Endothelial cell of umbilical vein (primary cell): ENCODE results near the gene RUNDC1. TPM values are rescaled to one million over a fixed set of nuclear protein-coding genes. Genes with fewer than 3 reads are reported as not detected.

ENCODE experiments used
- BruUV-seq: library from RNA; stranded (reverse); fragments of 400-500 nt; replicated peaks from 2 replicates; lab custom pipeline; 2021; lab: Mats Ljungman, UMichigan
- CTCF ChIA-PET: fragments of 300-600, 350-600 bp; sonication (Branson Sonifier 250); formaldehyde crosslinking; loops from one replicate; lab custom pipeline; 2021; ENCODE audit warnings: antibody characterized with exemption, inconsistent platforms; lab: Charles Lee
- POLR2A ChIA-PET: fragments of 300-600, 350-600 bp; sonication (Branson Sonifier 250); formaldehyde crosslinking; loops from one replicate; lab custom pipeline; 2021; ENCODE audit warnings: antibody characterized with exemption, inconsistent platforms; lab: Charles Lee
- DNase-seq: peaks from one replicate; pipeline ENCODE4 v3.0.0-alpha.2; 2011; ENCODE audit warnings: low read depth, low spot score
- FAIRE-seq: peaks from 2 replicates; lab custom pipeline; 2011; peaks lifted over from hg19 to GRCh38; lab: Jason Lieb, UNC
- H2AFZ ChIP-seq: 2 replicates; pipeline ENCODE4 v1.6.0; 2012; ENCODE audit warnings: low read depth, low read length, control low read depth, inconsistent platforms
- H3K27ac ChIP-seq: 2 replicates; pipeline ENCODE4 v1.5.1; 2011; ENCODE audit warnings: low read depth, mild to moderate bottlenecking, control low read depth, low read length, moderate library complexity; ENCODE audit not compliant: insufficient read depth
- H3K27me3 ChIP-seq, 2 experiments: 2 replicates each; pipeline versions ENCODE4 v1.6.0 to v1.6.1; 2011; ENCODE audit warnings: low read length in 2 of 2, mixed read lengths in 1 of 2; ENCODE audit not compliant: control insufficient read depth in 2 of 2, insufficient read depth in 2 of 2
- H3K36me3 ChIP-seq, 2 experiments: 2 replicates in 1 of 2; 3 replicates in 1 of 2; pipeline ENCODE4 v1.5.1; 2011; ENCODE audit warnings: low read length in 2 of 2, mild to moderate bottlenecking in 1 of 2, moderate library complexity in 1 of 2; ENCODE audit not compliant: control insufficient read depth in 2 of 2, insufficient read depth in 2 of 2; ENCODE audit errors: extremely low read depth in 1 of 2
- H3K4me1 ChIP-seq: 3 replicates; pipeline ENCODE4 v1.5.1; 2011; ENCODE audit warnings: mild to moderate bottlenecking, low read length; ENCODE audit not compliant: control insufficient read depth, insufficient read depth; ENCODE audit errors: extremely low read depth
- H3K4me2 ChIP-seq: 2 replicates; pipeline ENCODE4 v1.6.1; 2011; ENCODE audit warnings: low read length, control low read depth, mixed read lengths; ENCODE audit not compliant: insufficient read depth
- H3K4me3 ChIP-seq, 3 experiments: fragments of 200-600 bp in 1 of 3; sonication (generic), shearing (Covaris generic) in 1 of 3; replicated peaks in 1 of 3; 2 replicates each; pipeline ENCODE4 v1.5.1; 2011 to 2016; ENCODE audit warnings: control low read depth in 3 of 3, low read length in 3 of 3, mild to moderate bottlenecking in 2 of 3, inconsistent platforms in 1 of 3, low read depth in 1 of 3, moderate library complexity in 1 of 3; ENCODE audit not compliant: insufficient read depth in 1 of 3
- H3K79me2 ChIP-seq: 2 replicates; pipeline ENCODE4 v1.6.0; 2012; ENCODE audit warnings: low read length, inconsistent platforms; ENCODE audit not compliant: control insufficient read depth, insufficient read depth
- H3K9ac ChIP-seq: replicated peaks from 2 replicates; pipeline ENCODE3; 2011; ENCODE audit warnings: low read length, control low read depth; ENCODE audit not compliant: insufficient read depth; ENCODE audit errors: extremely low read depth
- H3K9me1 ChIP-seq: replicated peaks from 3 replicates; pipeline ENCODE4 v1.6.0; 2011; ENCODE audit warnings: mild to moderate bottlenecking, low read length; ENCODE audit not compliant: control insufficient read depth, insufficient read depth; ENCODE audit errors: extremely low read depth
- H3K9me3 ChIP-seq: replicated peaks from 2 replicates; pipeline ENCODE4 v1.5.1; 2012; ENCODE audit warnings: low read length, inconsistent platforms; ENCODE audit not compliant: control insufficient read depth, insufficient read depth
- H4K20me1 ChIP-seq: replicated peaks from 2 replicates; pipeline ENCODE3; 2011; ENCODE audit warnings: mild to moderate bottlenecking, low read length; ENCODE audit not compliant: control insufficient read depth, insufficient read depth; ENCODE audit errors: extremely low read depth
- EZH2 ChIP-seq: IDR thresholded peaks from 2 replicates; pipeline ENCODE4 v1.6.1; 2012; ENCODE audit warnings: borderline replicate concordance, low read depth, mild to moderate bottlenecking, moderate library complexity, low read length, inconsistent platforms; ENCODE audit not compliant: severe bottlenecking
- FOS ChIP-seq: IDR thresholded peaks from 2 replicates; pipeline ENCODE4 v1.6.1; 2011; ENCODE audit warnings: mild to moderate bottlenecking, low read length, moderate library complexity, borderline replicate concordance; ENCODE audit not compliant: insufficient read depth
- GATA2 ChIP-seq: IDR thresholded peaks from 2 replicates; pipeline ENCODE4 v1.7.0; 2011; ENCODE audit warnings: low read depth, mild to moderate bottlenecking, moderate library complexity, mixed read lengths, low read length; ENCODE audit not compliant: insufficient read length, insufficient read depth
- JUN ChIP-seq: IDR thresholded peaks from 2 replicates; pipeline ENCODE4 v1.6.1; 2011; ENCODE audit warnings: borderline replicate concordance, low read depth; ENCODE audit not compliant: insufficient read length, insufficient read depth
- MYC ChIP-seq: IDR thresholded peaks from one replicate; pipeline ENCODE4 v1.6.1; 2011; ENCODE audit warnings: mild to moderate bottlenecking, low read depth, low read length
- POLR2A ChIP-seq: IDR thresholded peaks from 2 replicates; pipeline ENCODE4 v1.6.1; 2012; ENCODE audit warnings: low read depth, mild to moderate bottlenecking, control low read depth, low read length
- POLR2AphosphoS5 ChIP-seq: IDR thresholded peaks from 2 replicates; pipeline ENCODE4 v1.6.1; 2012; ENCODE audit warnings: low read depth, mild to moderate bottlenecking, control low read depth, low read length, moderate library complexity; ENCODE audit not compliant: insufficient read depth
- dilution Hi-C: fragments of 300-500 bp; cut with MboI; formaldehyde crosslinking; loops from one replicate; pipeline ENCODE4 v1.15.0; 2019; ENCODE audit warnings: low sequenced_read_pairs; ENCODE audit not compliant: extremely low pct_ligation_motif_present
- intact Hi-C: fragments of 100-400 bp; cut with micrococcal nuclease; formaldehyde crosslinking; loops from one replicate; pipeline ENCODE4 v1.10.0; 2022
- polyA plus RNA-seq, 4 experiments: library from polyadenylated mRNA; depleted of rRNA in 3 of 4; stranded (reverse) in 3 of 4; unstranded in 1 of 4; fragments of >200 nt; gene quantifications; 2 replicates each; pipeline versions ENCODE4 v1.2.1 to v1.2.3, GENCODE V29; 2011 to 2012; ENCODE audit warnings: missing spikeins in 1 of 4
- total RNA-seq: library from RNA; stranded (reverse); gene quantifications from 2 replicates; pipeline ENCODE4 v1.2.3, GENCODE V29; 2021
- TF ChIP-seq, protein P1 (sequence below), 2 donors: IDR thresholded peaks; 1 replicate in 1 of 2; 2 replicates in 1 of 2; pipeline ENCODE4 v1.5.1; 2011; ENCODE audit warnings: low read length in 2 of 2, mild to moderate bottlenecking in 2 of 2, moderate library complexity in 2 of 2, control low read depth in 1 of 2, inconsistent platforms in 1 of 2, low read depth in 1 of 2; ENCODE audit not compliant: insufficient read depth in 1 of 2; ENCODE audit errors: extremely low read depth in 1 of 2
- TF ChIP-seq, protein P2 (sequence below): IDR thresholded peaks from 2 replicates; pipeline ENCODE4 v1.6.1; 2011; ENCODE audit not compliant: insufficient read depth, insufficient read length

The RUNDC1 gene
- total and polyA plus RNA-seq, 2 donors (not counting 3 experiments of a cell fraction or from before 2014, with no cell fraction given) = 9.2 to 12.0 TPM

DNA sequence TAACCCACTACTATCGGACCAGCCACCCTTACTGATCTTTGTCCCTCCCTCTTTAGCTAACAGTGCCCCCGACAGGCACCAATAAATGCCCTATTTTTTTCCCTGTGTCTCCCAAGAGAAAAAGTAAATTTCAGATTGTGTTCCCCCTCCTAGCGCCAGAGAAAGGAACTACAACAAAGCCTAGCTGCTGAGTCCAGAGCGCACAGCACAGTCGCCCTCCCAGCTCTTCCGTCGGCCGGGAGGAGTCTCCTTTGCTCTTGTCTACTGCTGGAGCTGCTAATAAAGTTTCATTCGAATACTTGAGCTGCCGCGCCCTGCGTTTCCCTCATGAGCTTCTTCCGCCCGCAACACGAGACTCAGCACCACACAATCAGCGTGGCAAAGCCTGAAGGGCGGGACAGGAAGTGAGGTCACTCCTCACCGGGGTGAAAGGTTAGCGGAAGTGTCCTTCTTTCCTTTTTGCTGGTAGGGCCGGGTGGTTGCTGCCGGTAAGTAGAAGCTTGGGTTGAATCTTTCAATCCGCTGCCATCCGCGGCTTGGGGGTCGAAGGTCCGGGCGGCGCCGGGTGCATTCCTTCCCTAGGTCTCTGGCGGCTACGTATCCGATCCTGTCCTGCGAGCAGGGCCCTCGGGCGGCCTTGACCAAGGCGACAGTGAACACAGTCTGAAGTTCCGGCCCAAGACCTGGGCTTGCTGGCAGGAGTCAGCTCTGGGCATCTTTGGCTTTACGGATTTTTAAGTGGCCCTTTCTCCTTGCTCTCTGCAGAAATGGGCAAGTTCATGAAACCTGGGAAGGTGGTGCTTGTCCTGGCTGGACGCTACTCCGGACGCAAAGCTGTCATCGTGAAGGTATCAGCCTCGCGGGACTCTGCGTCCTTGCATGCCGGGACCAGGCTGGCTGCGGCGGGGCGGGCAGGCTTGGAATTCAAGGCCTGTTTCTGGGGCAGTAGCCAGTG lies 17.9 kb downstream of the RUNDC1 start, which contains the start of gene RPL27:
RPL27 (plus strand) TSS at position 436 of the 955 bp plus-strand sequence; CDS start at position 768, 332 bp downstream.
- Histone ChIP-seq H3K79me2 (peaks cover 27% of the 10 kb centered on the region), H3K9me1 (no peaks in the 10 kb centered on the region), H3K9me3 (no peaks in the 10 kb centered on the region), H3K27me3 (no peaks in the 10 kb centered on the region), H3K4me3 (peak within 1 kb of the TSS; percentile 56 to 86 (median 58)), H3K27ac (peak within 1 kb of the TSS; percentile 75), H3K36me3 (peaks cover 4 to 19% of the 10 kb centered on the region in 2 experiments), H3K4me1 (peaks cover 23% of the 10 kb centered on the region), H2AFZ (peak within 1 kb of the TSS; percentile 77), H4K20me1 (no peaks in the 10 kb centered on the region), H3K9ac (peak within 1 kb of the TSS; percentile 87), H3K4me2 (peak within 1 kb of the TSS; percentile 90)
- FAIRE-seq = peak; percentile 99
- peak; percentile 100 for DNase-seq
- CTCF ChIA-PET = interaction anchor here (0.6 to 2.4 kb wide), 32 partner anchors 9 to 421 kb away, joined by 3 to 25 read pairs (median 4); partner anchors contain the start of genes AARSD1, AOC2, BECN1 and IFI35
- dilution Hi-C loops = no loop called here
- intact Hi-C loops = loop anchor here (1.0 to 2.0 kb wide), 7 partner anchors 17 to 321 kb away; partner anchors contain the start of genes AARSD1, BRCA1, NBR1 and PLEKHH3
- POLR2A ChIA-PET = interaction anchor here (0.6 to 2.2 kb wide), 14 partner anchors 8 to 363 kb away, joined by 3 to 9 read pairs (median 4); partner anchors contain the start of genes BECN1, IFI35 and VAT1
- TF ChIP-seq MYC (peak; percentile 70), FOS (peak; percentile 37), GATA2 (no peak), EZH2 (no peak), POLR2A (peak; percentile 94), POLR2AphosphoS5 (peak; percentile 88), JUN (peak; percentile 74)
- TF ChIP-seq, protein P1, sequence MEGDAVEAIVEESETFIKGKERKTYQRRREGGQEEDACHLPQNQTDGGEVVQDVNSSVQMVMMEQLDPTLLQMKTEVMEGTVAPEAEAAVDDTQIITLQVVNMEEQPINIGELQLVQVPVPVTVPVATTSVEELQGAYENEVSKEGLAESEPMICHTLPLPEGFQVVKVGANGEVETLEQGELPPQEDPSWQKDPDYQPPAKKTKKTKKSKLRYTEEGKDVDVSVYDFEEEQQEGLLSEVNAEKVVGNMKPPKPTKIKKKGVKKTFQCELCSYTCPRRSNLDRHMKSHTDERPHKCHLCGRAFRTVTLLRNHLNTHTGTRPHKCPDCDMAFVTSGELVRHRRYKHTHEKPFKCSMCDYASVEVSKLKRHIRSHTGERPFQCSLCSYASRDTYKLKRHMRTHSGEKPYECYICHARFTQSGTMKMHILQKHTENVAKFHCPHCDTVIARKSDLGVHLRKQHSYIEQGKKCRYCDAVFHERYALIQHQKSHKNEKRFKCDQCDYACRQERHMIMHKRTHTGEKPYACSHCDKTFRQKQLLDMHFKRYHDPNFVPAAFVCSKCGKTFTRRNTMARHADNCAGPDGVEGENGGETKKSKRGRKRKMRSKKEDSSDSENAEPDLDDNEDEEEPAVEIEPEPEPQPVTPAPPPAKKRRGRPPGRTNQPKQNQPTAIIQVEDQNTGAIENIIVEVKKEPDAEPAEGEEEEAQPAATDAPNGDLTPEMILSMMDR (IDR thresholded peaks at IDR 0.05; ENCODE audit: extremely low read depth in 1 of 2, insufficient read depth in 1 of 2, low read depth in 1 of 2, low read length in 2 of 2) = peak; percentile 68 to 77
- TF ChIP-seq, protein P2, sequence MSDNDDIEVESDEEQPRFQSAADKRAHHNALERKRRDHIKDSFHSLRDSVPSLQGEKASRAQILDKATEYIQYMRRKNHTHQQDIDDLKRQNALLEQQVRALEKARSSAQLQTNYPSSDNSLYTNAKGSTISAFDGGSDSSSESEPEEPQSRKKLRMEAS = peak; percentile 87
- TSS peak; percentile 63 for BruUV-seq
